Measurements from ENCODE around the gene PKNOX2. TPM values are rescaled to one million over a fixed set of nuclear protein-coding genes. Genes with fewer than 3 reads are reported as not detected.

PKNOX2 gene
- total and polyA plus RNA-seq, 10 of the 15 experiments (the other 5 are each of a cell fraction or from before 2014, with no cell fraction given), result not detected

DNA sequence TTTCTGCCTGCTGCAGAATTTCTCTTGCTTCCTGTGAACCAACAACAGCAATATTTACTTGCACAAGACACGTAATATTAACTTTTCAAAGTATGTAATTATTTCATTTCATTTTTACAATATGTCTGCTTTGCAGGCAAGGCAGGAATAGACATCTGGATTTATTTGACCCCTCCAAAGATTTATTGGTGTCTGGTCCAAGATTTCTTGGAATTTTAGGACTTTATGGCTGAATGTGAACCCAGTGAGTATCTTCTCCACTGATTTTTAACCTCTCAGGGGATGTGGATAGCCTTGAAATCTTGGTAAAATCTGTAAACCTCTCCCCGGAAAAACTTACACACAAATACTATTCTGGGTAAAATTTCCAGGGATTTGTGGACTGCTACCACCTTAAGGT, 61.5 kb downstream of the PKNOX2 start (continued):
- TF ChIP-seq, protein P1, sequence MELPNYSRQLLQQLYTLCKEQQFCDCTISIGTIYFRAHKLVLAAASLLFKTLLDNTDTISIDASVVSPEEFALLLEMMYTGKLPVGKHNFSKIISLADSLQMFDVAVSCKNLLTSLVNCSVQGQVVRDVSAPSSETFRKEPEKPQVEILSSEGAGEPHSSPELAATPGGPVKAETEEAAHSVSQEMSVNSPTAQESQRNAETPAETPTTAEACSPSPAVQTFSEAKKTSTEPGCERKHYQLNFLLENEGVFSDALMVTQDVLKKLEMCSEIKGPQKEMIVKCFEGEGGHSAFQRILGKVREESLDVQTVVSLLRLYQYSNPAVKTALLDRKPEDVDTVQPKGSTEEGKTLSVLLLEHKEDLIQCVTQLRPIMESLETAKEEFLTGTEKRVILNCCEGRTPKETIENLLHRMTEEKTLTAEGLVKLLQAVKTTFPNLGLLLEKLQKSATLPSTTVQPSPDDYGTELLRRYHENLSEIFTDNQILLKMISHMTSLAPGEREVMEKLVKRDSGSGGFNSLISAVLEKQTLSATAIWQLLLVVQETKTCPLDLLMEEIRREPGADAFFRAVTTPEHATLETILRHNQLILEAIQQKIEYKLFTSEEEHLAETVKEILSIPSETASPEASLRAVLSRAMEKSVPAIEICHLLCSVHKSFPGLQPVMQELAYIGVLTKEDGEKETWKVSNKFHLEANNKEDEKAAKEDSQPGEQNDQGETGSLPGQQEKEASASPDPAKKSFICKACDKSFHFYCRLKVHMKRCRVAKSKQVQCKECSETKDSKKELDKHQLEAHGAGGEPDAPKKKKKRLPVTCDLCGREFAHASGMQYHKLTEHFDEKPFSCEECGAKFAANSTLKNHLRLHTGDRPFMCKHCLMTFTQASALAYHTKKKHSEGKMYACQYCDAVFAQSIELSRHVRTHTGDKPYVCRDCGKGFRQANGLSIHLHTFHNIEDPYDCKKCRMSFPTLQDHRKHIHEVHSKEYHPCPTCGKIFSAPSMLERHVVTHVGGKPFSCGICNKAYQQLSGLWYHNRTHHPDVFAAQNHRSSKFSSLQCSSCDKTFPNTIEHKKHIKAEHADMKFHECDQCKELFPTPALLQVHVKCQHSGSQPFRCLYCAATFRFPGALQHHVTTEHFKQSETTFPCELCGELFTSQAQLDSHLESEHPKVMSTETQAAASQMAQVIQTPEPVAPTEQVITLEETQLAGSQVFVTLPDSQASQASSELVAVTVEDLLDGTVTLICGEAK (IDR thresholded peaks at IDR 0.05; ENCODE audit: borderline replicate concordance), result no peak
- TF ChIP-seq, protein P2, sequence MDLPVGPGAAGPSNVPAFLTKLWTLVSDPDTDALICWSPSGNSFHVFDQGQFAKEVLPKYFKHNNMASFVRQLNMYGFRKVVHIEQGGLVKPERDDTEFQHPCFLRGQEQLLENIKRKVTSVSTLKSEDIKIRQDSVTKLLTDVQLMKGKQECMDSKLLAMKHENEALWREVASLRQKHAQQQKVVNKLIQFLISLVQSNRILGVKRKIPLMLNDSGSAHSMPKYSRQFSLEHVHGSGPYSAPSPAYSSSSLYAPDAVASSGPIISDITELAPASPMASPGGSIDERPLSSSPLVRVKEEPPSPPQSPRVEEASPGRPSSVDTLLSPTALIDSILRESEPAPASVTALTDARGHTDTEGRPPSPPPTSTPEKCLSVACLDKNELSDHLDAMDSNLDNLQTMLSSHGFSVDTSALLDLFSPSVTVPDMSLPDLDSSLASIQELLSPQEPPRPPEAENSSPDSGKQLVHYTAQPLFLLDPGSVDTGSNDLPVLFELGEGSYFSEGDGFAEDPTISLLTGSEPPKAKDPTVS (IDR thresholded peaks at IDR 0.05; ENCODE audit: low read depth, low read length), result no peak
- TF ChIP-seq NFXL1 (IDR thresholded peaks at IDR 0.05; ENCODE audit: borderline replicate concordance) (no peak), TCF12 (IDR thresholded peaks at IDR 0.05; ENCODE audit: low read depth, low read length) (no peak), ZNF274 (IDR thresholded peaks at IDR 0.05; ENCODE audit: insufficient read depth, insufficient read length) (no peak), DPF2 (IDR thresholded peaks at IDR 0.05) (no peak)

GRCh38 chr11:125226706-125227105, 62.2 kb downstream of the PKNOX2 start:
- Histone ChIP-seq H3K79me2 (ENCODE audit: control insufficient read depth, insufficient read depth, low read length) (no peaks in the 10 kb centered on the region), H3K4me1 (ENCODE audit: control insufficient read depth, insufficient read depth, low read length) (no peaks in the 10 kb centered on the region), H3K9me3 (replicated peaks; ENCODE audit: control insufficient read depth, insufficient read depth, low read length) (no peaks in the 10 kb centered on the region), H2AFZ (ENCODE audit: control insufficient read depth, low read depth, low read length) (no peak overlapping the region), H3K27me3 (replicated peaks in 1 of 2; ENCODE audit: control insufficient read depth in 2 of 2, insufficient read depth in 2 of 2, low read length in 1 of 2) (no peaks in the 10 kb centered on the region; a peak in 1 of 4 replicates), H3K27ac (ENCODE audit: control insufficient read depth, insufficient read depth) (no peak overlapping the region), H3K9ac (ENCODE audit: control insufficient read depth, insufficient read depth, low read length) (no peak overlapping the region), H3K4me3 (no peak overlapping the region), H3K4me2 (ENCODE audit: control insufficient read depth, insufficient read depth) (no peak overlapping the region), H3K36me3 (ENCODE audit: control insufficient read depth in 2 of 2, insufficient read depth in 2 of 2, low read length in 1 of 2) (no peaks in the 10 kb centered on the region), H4K20me1 (ENCODE audit: control insufficient read depth, insufficient read depth) (no peaks in the 10 kb centered on the region)
- WGBS (ENCODE audit: insufficient coverage, insufficient replicate concordance, low lambda C conversion rate, missing lambda C conversion rate), result 16% methylated on average over 4 of the region's 4 CpGs
- ChIA-PET CTCF (interaction anchor here (0.8 kb wide), 1 partner anchor 118 kb away, joined by 3 read pairs; no protein-coding TSS in a partner anchor), RAD21 (ENCODE audit: unreplicated experiment) (no interaction called here), SMC1A (ENCODE audit: uncharacterized antibody, unreplicated experiment) (no interaction called here), POLR2A (no interaction called here)
- in situ Hi-C loops (cut with MboI) (no loop called here), intact Hi-C loops (cut with micrococcal nuclease; ENCODE audit: unreplicated experiment) (no loop called here)
- TF ChIP-seq GATAD2B (conservative IDR thresholded peaks at IDR 0.05; ENCODE audit: low read depth) (no peak), RCOR1 (conservative IDR thresholded peaks at IDR 0.05; ENCODE audit: low read depth, low read length) (no peak), CBX3 (IDR thresholded peaks at IDR 0.05; ENCODE audit: borderline replicate concordance, low read depth) (no peak), ZNF24 (IDR thresholded peaks at IDR 0.05) (no peak), RUNX3 (IDR thresholded peaks at IDR 0.05; ENCODE audit: low read length) (no peak), NFIC (IDR thresholded peaks at IDR 0.05; ENCODE audit: low read depth, low read length) (no peak), MEF2B (IDR thresholded peaks at IDR 0.05; ENCODE audit: partially characterized antibody, poor library complexity, severe bottlenecking) (no peak), ZSCAN29 (IDR thresholded peaks at IDR 0.05) (no peak), SREBF1 (IDR thresholded peaks at IDR 0.05; ENCODE audit: low read length) (no peak), NFYA (IDR thresholded peaks at IDR 0.05; ENCODE audit: borderline replicate concordance, low read depth, low read length) (no peak), HDGF (IDR thresholded peaks at IDR 0.05) (no peak), IRF4 (IDR thresholded peaks at IDR 0.05; ENCODE audit: low read depth, low read length) (no peak), FOXK2 (IDR thresholded peaks at IDR 0.05) (no peak), MYB (IDR thresholded peaks at IDR 0.05; ENCODE audit: borderline replicate concordance, low read depth, low read length) (no peak)
- TF ChIP-seq, protein P3, sequence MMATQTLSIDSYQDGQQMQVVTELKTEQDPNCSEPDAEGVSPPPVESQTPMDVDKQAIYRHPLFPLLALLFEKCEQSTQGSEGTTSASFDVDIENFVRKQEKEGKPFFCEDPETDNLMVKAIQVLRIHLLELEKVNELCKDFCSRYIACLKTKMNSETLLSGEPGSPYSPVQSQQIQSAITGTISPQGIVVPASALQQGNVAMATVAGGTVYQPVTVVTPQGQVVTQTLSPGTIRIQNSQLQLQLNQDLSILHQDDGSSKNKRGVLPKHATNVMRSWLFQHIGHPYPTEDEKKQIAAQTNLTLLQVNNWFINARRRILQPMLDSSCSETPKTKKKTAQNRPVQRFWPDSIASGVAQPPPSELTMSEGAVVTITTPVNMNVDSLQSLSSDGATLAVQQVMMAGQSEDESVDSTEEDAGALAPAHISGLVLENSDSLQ (IDR thresholded peaks at IDR 0.05), result no peak
- ATAC-seq (no peak), FAIRE-seq (no peak), DNase-seq (ENCODE audit: low read depth, low spot score) (no peak)
- BruUV-seq (replicated peaks), result no TSS peak

Measured in GM12878 (cell line).